Smooth muscle cell (in vitro differentiated cells): Measurements from ENCODE around the gene GRK2. TPM values are rescaled to one million over a fixed set of nuclear protein-coding genes. Genes with fewer than 3 reads are reported as not detected.

Source experiments
- DNase-seq: peaks from one replicate; lab custom pipeline; 2025; ENCODE audit not compliant: unreplicated experiment; lab: John Stamatoyannopoulos, UW
- H2AFZ ChIP-seq: fragments of 200-600 bp; sonication (generic); 2 replicates; pipeline ENCODE4 v1.6.0; 2016; ENCODE audit warnings: antibody characterized with exemption, low read depth, mild to moderate bottlenecking
- H3F3A ChIP-seq: fragments of 200-600 bp; sonication (generic); 2 replicates; pipeline ENCODE4 v1.6.0; 2017; ENCODE audit warnings: antibody characterized with exemption, low read depth
- H3K27ac ChIP-seq: fragments of 200-600 bp; sonication (generic); 2 replicates; pipeline ENCODE4 v1.5.1; 2016; ENCODE audit warnings: low read depth, mild to moderate bottlenecking
- H3K27me3 ChIP-seq: fragments of 200-600 bp; sonication (generic); 2 replicates; pipeline ENCODE4 v1.6.1; 2016; ENCODE audit warnings: low read depth, mild to moderate bottlenecking
- H3K36me3 ChIP-seq: fragments of 200-600 bp; sonication (generic); 2 replicates; pipeline ENCODE4 v1.5.1; 2016; ENCODE audit warnings: low read depth
- H3K4me1 ChIP-seq: fragments of 200-600 bp; sonication (generic); 2 replicates; pipeline ENCODE4 v1.5.1; 2016; ENCODE audit warnings: low read depth
- H3K4me2 ChIP-seq: fragments of 200-600 bp; sonication (generic); 2 replicates; pipeline ENCODE4 v1.6.0; 2016; ENCODE audit warnings: mild to moderate bottlenecking
- H3K4me3 ChIP-seq: fragments of 200-600 bp; sonication (generic); 2 replicates; pipeline ENCODE4 v1.5.1; 2016; ENCODE audit warnings: mild to moderate bottlenecking
- H3K79me2 ChIP-seq: fragments of 200-600 bp; sonication (generic); 2 replicates; pipeline ENCODE4 v1.6.0; 2016; ENCODE audit warnings: low read depth, mild to moderate bottlenecking
- H3K9ac ChIP-seq: fragments of 200-600 bp; sonication (generic); 2 replicates; pipeline ENCODE4 v1.6.0; 2016; ENCODE audit warnings: low read depth
- H3K9me3 ChIP-seq: fragments of 200-600 bp; sonication (generic); replicated peaks from 2 replicates; pipeline ENCODE4 v1.5.1; 2016; ENCODE audit warnings: low read depth
- H4K20me1 ChIP-seq: fragments of 200-600 bp; sonication (generic); 2 replicates; pipeline ENCODE4 v1.6.0; 2016; ENCODE audit warnings: low read depth
- WGBS: methylation state at CpG from one replicate; pipeline ENCODE4 v1.1.7; 2016; ENCODE audit warnings: low lambda C conversion rate; 5-methylcytosine and 5-hydroxymethylcytosine counted together
- polyA plus RNA-seq: library from polyadenylated mRNA; unstranded; fragments of >200 nt; fragmentation: Nextera tagmentation; extraction: Ambion mirVana; gene quantifications from 2 replicates; pipeline ENCODE4 v1.2.1, GENCODE V29; 2016
- total RNA-seq: library from RNA; depleted of rRNA; stranded (reverse); fragments of >200 nt; gene quantifications from 2 replicates; pipeline ENCODE4 v1.2.3, GENCODE V29; 2014
- TF ChIP-seq, protein P1 (sequence below): fragments of 200-600 bp; sonication (generic); IDR thresholded peaks from 2 replicates; pipeline ENCODE4 v1.5.1; 2017; ENCODE audit warnings: borderline replicate concordance, mild to moderate bottlenecking, antibody characterized with exemption; ENCODE audit not compliant: insufficient read depth, poor library complexity, severe bottlenecking

The GRK2 gene
- total and polyA plus RNA-seq, 2 experiments from 2014 or later, result 22.2 to 42.5 TPM

DNA sequence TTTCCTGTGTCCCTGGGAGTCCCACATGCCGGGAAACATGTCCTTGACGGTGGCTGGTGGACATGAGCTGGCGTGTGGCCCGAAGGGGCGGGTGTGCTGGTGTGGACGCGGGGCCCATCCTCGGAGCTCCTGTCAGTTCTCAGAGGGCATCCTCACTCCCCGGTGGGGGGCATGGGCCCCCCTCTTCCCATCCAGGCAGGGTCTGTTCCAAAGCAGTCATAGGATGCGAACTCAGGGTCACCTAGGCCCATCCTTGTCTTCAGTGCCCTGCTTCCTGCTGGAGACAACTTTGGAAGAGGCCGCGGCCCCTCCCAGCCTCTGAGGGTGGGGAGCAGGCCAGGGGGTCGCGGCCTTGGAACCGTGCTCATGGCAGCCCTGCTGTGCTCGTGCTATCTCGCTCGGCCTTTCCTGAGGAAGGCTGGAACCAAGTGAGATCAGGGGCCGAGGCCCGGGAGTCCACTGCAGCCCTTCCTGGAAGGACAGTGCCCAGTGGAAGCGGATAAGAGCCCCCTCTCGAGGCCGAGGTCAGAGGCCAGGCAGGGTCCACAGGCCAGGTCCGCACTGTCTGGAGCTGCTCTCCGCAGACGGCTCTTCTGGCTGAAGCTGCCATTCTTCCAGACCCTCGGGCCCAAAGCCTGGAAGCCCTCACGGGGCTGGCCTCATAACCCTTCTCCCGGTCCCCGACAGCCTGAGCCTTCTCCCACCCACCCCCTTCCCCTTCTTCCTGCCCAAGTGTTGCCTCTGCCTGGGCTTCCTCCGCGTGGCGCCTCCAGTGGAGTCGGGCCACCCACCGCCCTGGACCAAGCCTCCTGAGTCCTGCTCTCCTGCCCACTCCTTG is 8.7 kb downstream of the GRK2 start:
- Histone ChIP-seq H4K20me1 (peaks cover 85% of the 10 kb centered on the region), H3K4me2 (no peak overlapping the region), H3F3A (no peaks in the 10 kb centered on the region), H3K27ac (no peak overlapping the region), H3K79me2 (peaks cover 79% of the 10 kb centered on the region), H3K36me3 (no peaks in the 10 kb centered on the region), H3K4me1 (peaks cover 30% of the 10 kb centered on the region), H3K4me3 (no peak overlapping the region), H3K9me3 (no peaks in the 10 kb centered on the region), H3K27me3 (no peaks in the 10 kb centered on the region), H2AFZ (no peak overlapping the region), H3K9ac (no peak overlapping the region)
- TF ChIP-seq, protein P1, sequence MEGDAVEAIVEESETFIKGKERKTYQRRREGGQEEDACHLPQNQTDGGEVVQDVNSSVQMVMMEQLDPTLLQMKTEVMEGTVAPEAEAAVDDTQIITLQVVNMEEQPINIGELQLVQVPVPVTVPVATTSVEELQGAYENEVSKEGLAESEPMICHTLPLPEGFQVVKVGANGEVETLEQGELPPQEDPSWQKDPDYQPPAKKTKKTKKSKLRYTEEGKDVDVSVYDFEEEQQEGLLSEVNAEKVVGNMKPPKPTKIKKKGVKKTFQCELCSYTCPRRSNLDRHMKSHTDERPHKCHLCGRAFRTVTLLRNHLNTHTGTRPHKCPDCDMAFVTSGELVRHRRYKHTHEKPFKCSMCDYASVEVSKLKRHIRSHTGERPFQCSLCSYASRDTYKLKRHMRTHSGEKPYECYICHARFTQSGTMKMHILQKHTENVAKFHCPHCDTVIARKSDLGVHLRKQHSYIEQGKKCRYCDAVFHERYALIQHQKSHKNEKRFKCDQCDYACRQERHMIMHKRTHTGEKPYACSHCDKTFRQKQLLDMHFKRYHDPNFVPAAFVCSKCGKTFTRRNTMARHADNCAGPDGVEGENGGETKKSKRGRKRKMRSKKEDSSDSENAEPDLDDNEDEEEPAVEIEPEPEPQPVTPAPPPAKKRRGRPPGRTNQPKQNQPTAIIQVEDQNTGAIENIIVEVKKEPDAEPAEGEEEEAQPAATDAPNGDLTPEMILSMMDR, result no peak
- DNase-seq, result no peak
- WGBS, result 91% methylated on average over 31 of the region's 35 CpGs

DNA sequence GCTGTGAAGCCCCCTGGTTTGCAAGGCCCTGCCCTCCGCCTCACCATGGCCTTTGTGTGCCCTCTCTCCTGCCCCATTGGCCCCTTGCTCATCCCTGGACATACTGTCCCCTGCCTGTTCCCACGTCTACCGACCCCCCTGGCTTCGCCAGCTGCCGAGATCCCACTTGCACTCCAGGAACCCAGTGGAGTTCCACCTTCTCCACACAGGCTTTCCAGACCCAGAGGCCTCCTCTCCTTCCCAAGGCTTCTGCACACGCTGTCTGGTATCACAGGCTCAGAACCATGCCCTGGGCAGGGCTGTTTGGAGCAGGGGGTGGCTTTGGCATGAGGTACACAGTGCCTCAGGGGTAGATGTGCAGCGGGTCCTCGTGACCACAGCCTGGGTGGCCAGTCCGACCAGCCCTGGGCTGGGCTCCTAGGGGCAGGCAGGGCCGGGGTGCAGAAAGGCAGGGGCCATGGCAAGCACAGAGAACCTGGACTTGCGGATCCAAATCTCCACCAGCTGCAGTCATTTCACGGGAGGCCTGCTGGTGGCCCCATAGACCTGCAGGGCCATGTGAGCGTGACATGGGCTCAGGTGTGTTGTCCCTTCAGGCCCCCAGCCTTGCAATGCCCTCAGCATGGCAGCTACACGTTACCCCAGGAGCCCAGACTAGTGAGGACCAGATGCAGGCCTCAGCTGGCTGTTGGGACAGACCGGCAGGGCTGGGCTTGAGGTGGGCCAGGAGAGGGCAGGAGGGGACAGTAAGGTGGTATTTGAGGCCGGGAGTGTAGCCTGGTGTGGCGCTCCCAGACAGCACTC is 9.5 kb downstream of the GRK2 start:
- Histone ChIP-seq H3K27ac (no peak overlapping the region), H3K9me3 (no peaks in the 10 kb centered on the region), H3K36me3 (no peaks in the 10 kb centered on the region), H3K27me3 (no peaks in the 10 kb centered on the region), H3K4me1 (peaks cover 21% of the 10 kb centered on the region), H4K20me1 (peaks cover 77% of the 10 kb centered on the region), H3K4me3 (no peak overlapping the region), H3K79me2 (peaks cover 71% of the 10 kb centered on the region), H3K9ac (no peak overlapping the region), H3F3A (no peaks in the 10 kb centered on the region), H2AFZ (no peak overlapping the region), H3K4me2 (no peak overlapping the region)
- no peak for DNase-seq
- TF ChIP-seq, protein P1, result no peak
- WGBS, result 95% methylated on average over 17 of the region's 17 CpGs

DNA sequence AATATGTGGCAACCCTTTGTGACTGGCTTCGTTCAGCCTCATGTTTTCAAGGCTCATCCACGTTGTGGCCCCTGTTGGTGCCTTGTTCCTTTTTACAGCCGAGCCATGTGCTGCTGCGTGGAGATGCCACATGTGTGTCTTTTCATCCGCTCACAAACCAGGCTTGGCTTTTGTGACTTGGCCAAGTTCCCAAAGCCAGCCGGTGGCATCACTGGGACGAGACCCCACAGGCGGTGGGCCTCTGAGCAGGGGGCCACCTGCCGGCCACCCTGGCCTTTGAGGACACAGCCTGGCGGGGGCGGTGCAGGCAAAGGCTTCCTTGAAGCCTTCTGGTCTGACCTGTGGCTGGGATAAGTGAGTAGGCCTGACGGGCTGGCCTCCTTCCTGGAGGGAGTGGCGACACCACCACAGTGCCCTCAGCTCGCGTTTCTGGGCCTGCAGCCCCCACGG is 10.5 kb downstream of the GRK2 start:
- Histone ChIP-seq H3K79me2 (peaks cover 61% of the 10 kb centered on the region), H3K27ac (no peak overlapping the region), H3K9ac (no peak overlapping the region), H3K36me3 (no peaks in the 10 kb centered on the region), H3K27me3 (no peaks in the 10 kb centered on the region), H3K4me3 (no peak overlapping the region), H3K4me2 (no peak overlapping the region), H3K9me3 (no peaks in the 10 kb centered on the region), H2AFZ (no peak overlapping the region), H3F3A (no peaks in the 10 kb centered on the region), H3K4me1 (peaks cover 16% of the 10 kb centered on the region), H4K20me1 (peaks cover 67% of the 10 kb centered on the region)
- TF ChIP-seq, protein P1, result no peak
- DNase-seq, result no peak
- WGBS, result 73% methylated on average over 16 of the region's 16 CpGs
